GM12872 (cell line): ENCODE measurements around the gene LAMC2.
A peak's percentile ranks its signal among the peaks of the same experiment; 100 is the strongest.

Source experiments
- TF ChIP-seq, protein P1 (sequence below): IDR thresholded peaks from 3 replicates; pipeline ENCODE4 v1.5.1; 2011; ENCODE audit warnings: low read depth, mild to moderate bottlenecking, low read length, moderate library complexity; ENCODE audit not compliant: insufficient read depth

LAMC2 gene

DNA sequence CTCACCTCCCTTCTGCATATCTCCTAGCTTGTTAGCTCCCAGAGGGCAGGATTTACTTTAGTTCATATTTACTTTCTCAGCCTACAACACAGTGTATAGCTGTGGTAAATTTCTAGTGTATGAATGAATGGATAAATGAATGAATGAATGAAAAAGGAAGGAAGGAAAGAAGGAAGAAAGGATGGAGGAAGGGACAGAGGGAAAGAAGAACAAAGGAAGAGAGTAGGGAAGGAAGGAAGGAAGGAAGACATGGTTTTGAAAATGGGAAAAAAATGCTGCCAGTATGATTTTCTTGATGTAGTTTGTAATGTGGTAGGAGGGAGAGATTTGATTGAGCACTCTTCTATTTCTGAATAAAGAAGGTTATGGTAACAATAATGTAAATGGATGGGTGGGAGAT lies 47.0 kb downstream of the LAMC2 start:
- TF ChIP-seq, protein P1, sequence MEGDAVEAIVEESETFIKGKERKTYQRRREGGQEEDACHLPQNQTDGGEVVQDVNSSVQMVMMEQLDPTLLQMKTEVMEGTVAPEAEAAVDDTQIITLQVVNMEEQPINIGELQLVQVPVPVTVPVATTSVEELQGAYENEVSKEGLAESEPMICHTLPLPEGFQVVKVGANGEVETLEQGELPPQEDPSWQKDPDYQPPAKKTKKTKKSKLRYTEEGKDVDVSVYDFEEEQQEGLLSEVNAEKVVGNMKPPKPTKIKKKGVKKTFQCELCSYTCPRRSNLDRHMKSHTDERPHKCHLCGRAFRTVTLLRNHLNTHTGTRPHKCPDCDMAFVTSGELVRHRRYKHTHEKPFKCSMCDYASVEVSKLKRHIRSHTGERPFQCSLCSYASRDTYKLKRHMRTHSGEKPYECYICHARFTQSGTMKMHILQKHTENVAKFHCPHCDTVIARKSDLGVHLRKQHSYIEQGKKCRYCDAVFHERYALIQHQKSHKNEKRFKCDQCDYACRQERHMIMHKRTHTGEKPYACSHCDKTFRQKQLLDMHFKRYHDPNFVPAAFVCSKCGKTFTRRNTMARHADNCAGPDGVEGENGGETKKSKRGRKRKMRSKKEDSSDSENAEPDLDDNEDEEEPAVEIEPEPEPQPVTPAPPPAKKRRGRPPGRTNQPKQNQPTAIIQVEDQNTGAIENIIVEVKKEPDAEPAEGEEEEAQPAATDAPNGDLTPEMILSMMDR: no peak

GRCh38 chr1:183234660-183235476 lies 48.8 kb downstream of the LAMC2 start:
- TF ChIP-seq, protein P1: peak; percentile 55

DNA sequence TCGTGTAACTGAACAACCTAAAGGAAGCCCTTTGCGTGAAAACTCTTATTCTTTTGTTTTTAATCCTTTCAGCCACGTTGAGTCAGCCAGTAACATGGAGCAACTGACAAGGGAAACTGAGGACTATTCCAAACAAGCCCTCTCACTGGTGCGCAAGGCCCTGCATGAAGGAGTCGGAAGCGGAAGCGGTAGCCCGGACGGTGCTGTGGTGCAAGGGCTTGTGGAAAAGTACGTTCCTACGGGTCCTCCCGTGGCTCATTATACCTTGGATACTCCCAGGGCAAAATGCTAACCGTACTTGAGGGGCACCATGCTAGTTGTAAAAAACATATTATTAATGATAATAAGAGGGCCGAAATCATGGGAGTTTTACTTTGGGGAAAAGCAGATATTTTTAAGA lies 49.4 kb downstream of the LAMC2 start:
- TF ChIP-seq, protein P1: no peak

DNA sequence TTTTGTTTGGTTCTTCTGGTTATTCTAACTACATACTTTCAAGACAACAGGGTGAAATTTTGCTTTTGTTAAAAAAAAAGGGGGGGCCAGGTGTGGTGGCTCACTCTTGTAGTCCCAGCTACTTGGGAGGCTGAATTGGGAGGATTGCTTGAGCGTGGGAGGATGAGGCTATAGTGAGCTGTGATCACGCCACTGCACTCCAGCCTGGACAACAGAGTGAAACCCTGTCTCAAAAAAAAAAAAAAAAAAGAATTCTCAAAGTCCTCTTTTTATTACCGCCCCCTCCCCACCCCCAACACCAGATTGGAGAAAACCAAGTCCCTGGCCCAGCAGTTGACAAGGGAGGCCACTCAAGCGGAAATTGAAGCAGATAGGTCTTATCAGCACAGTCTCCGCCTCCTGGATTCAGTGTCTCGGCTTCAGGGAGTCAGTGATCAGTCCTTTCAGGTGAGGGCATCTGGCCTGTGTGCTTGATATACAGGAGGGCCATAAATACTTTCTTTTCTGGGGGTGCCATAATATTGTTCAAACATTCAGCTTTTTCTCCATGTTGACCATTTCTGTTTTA lies 50.2 kb downstream of the LAMC2 start:
- TF ChIP-seq, protein P1: no peak

DNA sequence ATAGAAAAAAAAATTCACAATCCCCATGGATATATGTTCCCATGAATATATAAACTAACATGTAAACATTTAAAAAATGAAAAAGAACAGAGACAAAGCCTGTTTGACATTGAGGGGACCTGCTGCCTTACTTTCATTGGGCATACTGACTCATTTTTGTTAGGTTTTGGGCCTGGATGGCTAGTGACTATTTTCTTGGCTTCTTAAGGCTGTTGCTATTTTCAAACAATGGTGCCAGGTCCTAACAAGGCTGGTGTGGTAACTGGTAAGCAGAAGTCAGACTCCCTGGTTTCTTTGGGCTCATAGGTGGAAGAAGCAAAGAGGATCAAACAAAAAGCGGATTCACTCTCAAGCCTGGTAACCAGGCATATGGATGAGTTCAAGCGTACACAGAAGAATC lies 51.0 kb downstream of the LAMC2 start:
- TF ChIP-seq, protein P1: no peak

- TF ChIP-seq, protein P1: no peak
These were observed 52.0 kb downstream of the LAMC2 start for GRCh38 chr1:183238071-183238470.

DNA sequence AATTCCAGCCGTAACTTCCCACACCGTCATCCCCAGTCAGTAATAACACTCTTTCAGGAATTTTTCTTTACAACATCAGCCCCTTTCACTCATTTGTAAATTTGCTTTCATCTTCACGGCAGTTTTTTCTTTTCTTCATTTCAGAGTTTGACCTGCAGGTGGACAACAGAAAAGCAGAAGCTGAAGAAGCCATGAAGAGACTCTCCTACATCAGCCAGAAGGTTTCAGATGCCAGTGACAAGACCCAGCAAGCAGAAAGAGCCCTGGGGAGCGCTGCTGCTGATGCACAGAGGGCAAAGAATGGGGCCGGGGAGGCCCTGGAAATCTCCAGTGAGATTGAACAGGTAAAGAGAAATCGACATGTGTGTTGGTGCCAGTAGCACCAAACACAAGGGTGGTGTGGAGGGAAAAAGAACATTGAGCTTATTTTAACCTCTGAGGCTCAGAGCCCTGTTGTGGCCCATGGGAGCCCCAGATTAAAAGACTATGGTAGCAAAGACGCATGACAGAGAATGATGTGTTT lies 53.2 kb downstream of the LAMC2 start:
- TF ChIP-seq, protein P1: 0 out of 3 replicates have a peak, but pooled peaks have one; percentile 8
